ENCODE data around the gene DNAH17. TPM values are rescaled to one million over a fixed set of nuclear protein-coding genes. Genes with fewer than 3 reads are reported as not detected.
A peak's percentile ranks its signal among the peaks of the same experiment; 100 is the strongest.

The DNAH17 gene
- polyA plus RNA-seq, 1 donor = 3.3 TPM

DNA sequence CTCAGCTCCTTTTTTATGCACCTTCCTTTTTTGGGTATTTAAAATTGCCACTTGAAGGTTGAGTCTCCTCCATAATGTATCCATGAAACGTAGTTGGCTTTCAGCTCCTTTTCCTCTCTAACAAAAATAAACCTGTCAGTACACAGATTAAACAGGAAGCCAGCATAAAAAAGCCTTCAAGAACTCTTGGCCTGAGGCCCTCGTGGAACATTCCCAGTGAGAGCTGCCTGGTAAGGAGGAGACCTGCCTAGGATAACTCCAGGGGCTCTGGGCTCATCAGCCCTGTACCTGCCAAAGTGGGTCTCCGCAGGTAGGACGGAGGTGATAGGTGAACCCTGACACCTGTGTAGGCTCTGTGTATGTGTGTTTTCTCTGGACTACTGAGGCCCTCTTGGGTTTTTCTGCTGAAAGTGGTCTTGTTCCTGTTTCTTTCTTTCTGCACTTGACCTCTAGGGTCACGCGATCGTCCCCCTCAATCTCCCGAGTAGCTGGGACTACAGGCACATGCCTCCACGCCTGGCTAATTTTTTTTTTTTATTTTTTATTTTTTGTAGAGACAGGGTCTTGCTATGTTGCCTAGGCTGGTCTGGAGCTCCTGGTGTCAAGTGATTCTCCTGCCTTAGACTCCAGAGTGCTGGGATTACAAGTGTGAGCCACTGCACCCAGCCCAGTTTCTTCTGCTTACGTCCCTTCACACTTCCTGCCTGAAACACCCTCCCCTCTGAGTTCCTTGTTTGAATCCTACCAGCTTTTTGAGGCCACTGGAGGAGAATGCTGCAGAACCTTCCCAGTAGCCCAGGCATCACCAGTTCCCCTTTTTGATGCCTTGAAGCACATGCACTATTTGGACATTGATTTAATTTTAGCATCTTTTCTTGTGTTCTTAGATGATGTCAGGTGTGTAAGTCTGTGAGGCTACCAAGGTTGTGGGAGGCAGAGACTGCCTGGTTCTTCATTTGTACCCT lies 188.9 kb downstream of the DNAH17 start:
- DNase-seq = no peak

DNA sequence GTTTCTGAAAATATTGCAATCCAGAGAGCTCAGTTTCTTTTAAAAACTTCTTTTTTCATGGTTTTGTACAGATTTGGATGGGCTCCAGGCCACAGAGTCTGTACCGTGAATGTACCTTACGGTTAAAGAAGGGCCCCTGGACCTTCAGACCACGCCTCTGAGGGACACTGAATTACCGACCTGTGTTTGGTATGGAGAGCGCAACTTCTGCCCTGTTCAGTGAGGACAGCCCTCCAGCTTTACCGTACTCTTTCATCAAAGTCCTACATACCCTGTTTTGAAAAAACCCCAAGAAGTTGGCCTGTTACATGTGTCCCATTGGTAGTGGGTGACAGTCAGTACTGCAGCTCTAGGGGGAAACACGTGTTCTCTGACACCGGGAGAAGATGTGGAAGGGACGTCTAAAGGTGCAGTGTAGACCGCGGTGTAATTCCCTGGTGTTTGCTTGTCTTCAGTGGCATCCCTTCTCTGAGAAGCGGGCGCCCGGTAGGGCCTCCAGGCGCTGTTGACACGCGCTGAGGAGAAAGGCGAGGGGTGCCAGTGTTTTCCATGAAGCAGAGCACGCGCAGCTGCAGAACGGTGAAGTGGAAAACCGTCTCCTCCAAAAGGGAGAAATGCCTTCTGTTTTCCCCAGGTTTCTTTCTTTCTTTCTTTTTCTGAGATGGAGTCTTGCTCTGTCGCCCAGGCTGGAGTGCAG lies 192.6 kb downstream of the DNAH17 start:
- no peak for DNase-seq

DNA sequence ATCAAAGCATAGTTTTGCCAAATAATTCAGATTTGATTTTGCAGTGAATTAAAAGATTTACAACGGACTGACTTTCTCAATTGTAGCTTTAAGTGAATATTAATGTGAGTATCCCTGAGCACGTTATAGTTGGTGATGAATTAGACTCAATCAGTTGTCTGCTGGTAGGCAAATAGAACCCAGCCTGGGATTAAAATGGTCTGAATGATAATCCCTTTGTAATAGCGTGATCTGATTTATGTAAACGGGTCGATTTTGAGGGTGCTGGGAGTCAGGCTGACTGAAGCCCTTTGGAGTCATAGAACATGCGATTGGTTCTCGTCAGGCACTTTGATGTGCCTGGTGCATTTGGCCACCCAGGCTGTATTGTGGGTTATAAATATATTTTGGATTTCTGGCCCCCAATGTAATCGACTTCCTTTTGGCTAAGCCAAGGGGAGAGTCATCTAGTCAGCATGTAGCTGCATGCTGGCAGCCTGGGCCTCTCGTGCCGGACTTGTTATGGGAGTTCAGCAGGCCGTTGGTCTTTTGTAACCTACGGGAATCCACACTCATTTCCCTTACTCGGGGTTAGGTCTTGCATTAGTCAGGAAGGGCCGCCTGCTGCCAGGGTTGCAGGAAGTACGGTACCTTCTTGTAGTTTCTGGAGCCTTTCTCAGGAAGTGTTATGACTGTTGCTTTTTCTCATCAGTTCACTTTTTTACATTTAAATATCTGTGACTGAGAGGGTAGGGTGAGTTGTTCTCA lies 193.3 kb downstream of the DNAH17 start:
- no peak for DNase-seq

DNA sequence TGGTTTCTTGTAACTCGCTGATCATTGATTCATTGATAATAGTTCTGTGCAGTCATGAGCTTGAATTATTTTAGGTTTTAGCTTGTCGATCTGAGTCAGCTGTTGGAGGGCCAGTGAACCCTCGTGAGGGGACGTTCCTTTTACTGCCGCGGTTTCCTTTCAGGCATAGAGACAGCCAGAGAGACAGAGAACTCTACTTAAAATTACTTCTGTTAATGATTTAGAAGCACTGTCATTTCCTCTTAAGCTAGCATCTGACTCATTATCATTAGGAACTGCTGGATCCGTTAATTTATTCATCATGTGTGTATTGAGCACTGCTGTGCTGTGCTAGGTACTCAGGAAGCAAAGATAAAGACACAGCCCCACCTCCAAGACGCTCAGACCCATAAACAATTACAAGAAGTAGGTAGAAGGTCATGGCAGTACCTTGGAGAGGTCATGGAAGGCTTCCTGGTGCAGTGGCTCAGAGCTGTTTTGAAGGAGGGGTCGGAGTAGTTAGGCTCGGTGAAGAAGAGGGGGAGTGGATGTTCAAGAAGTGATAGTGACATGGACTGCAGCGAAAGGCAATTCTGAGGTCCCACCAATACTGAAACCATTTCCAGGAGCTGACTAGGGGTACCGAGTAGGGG lies 195.5 kb downstream of the DNAH17 start:
- DNase-seq = no peak

DNA sequence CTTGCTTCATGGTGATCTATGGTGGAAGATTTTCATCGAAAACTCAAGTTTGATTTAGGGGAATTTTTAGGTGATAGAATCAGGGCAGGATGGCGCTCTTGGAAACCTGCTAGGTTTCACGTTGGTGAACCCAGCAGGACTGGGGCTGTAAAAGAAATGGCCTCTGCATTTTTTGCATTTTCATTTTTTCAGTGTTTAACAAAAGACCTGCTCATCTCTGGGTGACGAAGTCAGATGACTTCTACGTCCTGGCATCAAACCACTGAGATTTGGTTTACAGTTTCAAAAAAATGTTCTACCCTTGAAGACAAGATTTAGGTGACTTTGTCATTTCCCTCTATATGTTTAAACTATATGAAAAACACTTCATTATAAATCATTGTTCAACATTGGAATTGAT lies 196.8 kb downstream of the DNAH17 start:
- no peak for DNase-seq

DNA sequence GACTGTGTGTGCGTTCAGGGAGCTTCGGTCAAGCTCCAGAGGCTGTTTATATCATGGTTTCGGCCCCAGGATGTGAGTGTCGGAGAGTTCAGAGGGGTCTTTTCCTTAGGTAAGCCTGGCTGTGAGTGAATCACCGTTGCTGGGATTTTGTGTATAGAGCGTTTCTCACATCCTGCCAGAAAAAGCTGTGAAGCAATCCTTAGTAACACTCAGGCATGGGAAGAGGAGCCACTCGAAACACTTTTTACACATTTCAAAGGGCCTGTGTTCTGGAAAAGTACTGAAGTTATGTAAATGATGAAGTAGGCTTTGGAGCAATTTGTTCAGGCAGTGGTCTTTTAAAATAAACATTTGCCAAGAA lies 198.1 kb downstream of the DNAH17 start:
- DNase-seq = no peak

DNA sequence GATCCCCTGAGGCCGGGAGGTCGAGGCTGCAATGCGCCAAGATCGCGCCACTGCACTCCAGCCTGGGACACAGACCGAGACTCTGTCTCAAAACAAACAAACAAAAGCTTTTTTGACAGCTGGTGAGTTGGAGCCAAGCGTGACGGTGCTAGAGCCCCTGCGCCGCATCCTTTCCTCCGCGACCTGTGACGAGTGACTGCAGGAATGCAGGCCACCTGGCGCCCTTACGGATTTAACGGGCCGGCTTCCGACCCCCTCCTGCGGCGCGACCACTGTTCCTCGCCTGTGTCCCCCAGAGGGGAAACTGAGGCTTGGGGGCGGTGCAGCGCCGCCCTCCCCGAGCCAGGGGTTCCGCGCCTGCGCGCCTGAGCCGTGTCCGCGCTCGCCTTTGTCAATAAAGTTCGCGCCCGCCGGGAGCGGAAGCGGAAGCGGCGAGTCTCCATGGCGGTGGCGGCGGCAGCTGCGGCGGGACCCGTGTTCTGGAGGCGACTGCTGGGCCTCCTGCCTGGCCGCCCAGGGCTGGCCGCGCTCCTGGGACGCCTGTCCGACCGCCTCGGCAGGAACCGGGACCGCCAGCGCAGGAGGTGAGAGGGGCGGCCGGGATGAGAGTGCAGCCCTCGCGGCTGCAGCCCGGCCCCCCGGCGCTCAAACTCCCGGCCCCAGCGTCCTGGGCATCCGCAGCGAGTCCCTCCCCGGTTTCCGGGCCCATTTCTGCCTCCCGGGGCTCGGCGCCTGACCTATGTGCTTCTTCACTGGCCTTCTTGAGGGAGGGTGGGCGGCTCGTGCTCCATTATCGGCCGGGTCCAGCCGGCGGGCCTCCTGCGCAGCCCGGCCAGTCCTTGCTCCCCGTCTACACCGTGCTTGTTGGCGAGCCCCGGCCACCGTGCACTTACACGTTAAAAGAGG lies 198.7 kb downstream of the DNAH17 start, which contains the start of gene PGS1:
PGS1 (plus strand) TSS at position 425 of the 906 bp plus-strand sequence; CDS start at position 442, 17 bp downstream.
- peak; percentile 86 for DNase-seq

DNA sequence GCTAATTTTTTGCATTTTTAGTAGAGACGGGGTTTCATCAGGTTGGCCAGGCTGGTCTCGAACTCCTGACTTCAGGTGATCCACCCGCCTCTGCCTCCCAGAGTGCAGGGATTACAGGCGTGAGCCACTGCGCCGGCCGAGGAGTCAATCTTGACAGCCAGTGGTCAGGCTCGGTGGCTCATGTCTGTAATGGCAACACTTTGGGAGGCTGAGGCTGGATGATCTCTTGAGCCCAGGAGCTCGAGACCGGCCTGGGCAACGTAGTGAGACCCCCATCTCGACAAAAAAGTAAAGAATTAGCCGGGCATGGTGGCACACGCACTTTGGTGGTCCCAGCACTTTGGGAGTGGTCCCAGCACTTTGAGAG lies 199.4 kb downstream of the DNAH17 start:
- DNase-seq = no peak

DNA sequence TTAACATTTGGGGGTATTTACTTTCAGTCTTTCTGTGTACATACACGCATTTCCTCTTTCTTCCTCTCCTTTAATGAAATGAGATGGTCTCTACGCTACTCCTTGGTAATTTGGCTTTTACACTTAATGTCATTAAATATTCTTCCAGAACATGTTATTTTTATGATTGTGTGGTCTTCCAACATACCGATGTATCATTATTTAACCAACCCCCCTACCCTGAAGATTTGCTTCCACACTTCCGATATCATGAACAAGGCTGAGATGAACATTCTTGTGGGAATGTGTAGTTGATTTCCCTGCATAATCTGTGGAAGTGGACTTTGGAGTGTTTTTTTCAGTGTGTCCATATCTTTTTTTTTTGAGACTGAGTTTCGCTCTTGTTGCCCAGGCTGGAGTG lies 201.0 kb downstream of the DNAH17 start:
- DNase-seq = no peak

DNA sequence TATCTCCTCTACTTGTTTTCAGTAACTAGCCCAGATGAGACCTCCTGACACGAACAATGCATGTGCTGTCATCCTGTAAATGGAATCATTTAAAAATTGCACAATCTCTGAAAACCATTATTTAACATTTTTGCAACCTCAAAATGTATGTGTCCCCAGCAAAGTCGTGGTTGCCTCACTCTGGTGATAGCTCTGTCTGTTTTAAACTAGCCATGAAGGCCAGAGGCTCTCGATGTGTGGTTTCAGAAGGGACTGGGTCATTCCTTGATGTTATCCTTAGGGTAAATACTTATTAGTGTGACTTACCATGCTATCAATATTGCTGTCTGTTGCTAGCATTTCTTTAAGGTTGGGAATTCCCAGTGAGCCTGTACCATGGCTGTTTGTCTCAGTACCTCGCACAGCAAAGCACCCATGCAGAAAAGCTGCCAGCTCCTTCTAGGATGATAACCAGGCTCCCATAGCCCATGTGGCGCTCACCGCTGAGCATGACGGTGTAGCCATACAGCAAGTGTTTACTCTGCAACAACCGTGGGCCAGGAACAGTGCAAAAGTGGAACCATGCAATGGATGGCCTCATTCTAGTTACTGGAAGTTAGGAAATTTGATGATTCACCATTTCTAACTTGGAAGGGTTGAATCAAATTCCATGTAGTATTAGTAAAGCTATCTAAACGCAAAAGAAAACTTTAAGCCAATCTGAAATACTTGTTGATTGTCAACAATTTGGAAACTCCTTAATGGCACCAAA lies 201.6 kb downstream of the DNAH17 start:
- DNase-seq = no peak

DNA sequence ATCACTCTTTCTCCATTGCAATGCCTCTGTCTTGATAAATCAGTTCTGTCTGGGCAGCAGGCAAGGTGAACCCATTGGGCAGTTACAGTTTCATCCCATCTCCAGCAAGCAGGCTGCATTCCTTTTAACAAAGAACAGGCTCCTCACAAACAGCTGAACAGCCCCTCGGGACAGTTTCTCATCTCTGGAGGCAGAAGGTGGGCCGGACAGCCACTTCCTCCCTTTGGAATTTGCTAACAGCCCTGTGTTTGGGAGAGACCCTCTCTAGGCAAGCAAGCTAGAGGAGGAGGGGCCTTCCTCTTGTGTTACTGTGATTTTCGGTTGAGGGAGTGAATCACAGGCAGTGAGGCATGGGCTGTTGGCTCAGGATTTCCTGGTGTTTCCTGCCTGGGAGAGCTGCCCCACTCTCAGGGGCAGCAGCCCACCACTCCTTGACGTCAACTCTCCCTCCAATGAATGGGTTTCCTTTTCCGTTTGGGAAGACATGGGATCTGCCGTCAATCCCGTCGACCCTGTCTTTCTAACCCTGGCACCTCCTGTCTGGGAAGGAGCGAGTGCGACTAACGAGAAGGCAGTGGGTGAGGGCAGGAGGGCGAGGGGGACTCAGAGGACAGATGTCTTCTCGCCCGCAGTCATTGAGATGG lies 202.4 kb downstream of the DNAH17 start:
- DNase-seq = no peak

DNA sequence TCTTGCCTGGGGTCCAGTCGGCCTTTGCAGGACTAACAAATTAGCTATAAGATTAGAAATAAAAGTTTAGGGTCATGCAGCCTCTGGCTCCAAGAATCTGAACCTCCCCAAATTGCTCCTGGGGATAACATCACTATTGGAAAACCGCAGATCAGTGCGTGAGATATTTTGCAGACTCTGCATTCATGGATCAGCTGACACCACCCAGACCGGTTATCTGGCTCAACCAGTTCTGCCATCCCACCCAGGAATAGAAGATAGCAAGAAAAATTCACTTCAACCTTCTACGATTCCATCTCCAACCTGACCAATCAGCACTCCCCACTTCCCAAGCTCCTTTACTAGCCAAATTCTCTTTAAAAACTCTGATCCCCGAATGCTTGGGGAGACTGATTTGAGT lies 203.0 kb downstream of the DNAH17 start:
- DNase-seq = no peak

Other genes with a start within 250 kb of the DNAH17 start
- gene SOCS3, start 217.3 kb downstream of the DNAH17 start, polyA plus RNA-seq (ENCODE audit: insufficient read length) = 14.4 TPM
- 29.7 TPM for gene PGS1, start 198.7 kb downstream of the DNAH17 start, polyA plus RNA-seq (ENCODE audit: insufficient read length)
- gene CYTH1, start 204.9 kb upstream of the DNAH17 start, polyA plus RNA-seq (ENCODE audit: insufficient read length) = 22.1 TPM

Measured in hindlimb muscle (tissue), 1 donor.